HepG2 (cell line): ENCODE measurements around the gene ARF5. TPM values are rescaled to one million over a fixed set of nuclear protein-coding genes. Genes with fewer than 3 reads are reported as not detected.

ENCODE experiments used
- BATF2 ChIP-seq: sonication (generic); formaldehyde crosslinking; IDR thresholded peaks from 2 replicates; pipeline ENCODE4 v1.8.0; 2022; ENCODE audit warnings: mild to moderate bottlenecking, missing genetic modification reagents, moderate library complexity
- KLF12 ChIP-seq: sonication (generic); formaldehyde crosslinking; IDR thresholded peaks from 2 replicates; pipeline ENCODE4 v1.4.0; 2020; ENCODE audit warnings: missing genetic modification reagents, borderline replicate concordance
- KLF6 ChIP-seq: IDR thresholded peaks from 2 replicates; pipeline ENCODE4 v1.8.0; 2016; ENCODE audit warnings: missing biosample characterization, missing genetic modification reagents
- RAD51 ChIP-seq: fragments of 450-650 bp; IDR thresholded peaks from 2 replicates; pipeline ENCODE4 v1.6.1; 2016; ENCODE audit warnings: borderline replicate concordance
- SRF ChIP-seq: IDR thresholded peaks from 2 replicates; pipeline ENCODE4 v1.6.1; 2011; ENCODE audit warnings: mild to moderate bottlenecking, low read depth, low read length, moderate library complexity
- ZNF512B ChIP-seq: sonication (generic); formaldehyde crosslinking; IDR thresholded peaks from 2 replicates; pipeline ENCODE4 v1.5.1; 2020; ENCODE audit warnings: missing genetic modification reagents, mild to moderate bottlenecking, borderline replicate concordance
- ZNF556 ChIP-seq: sonication (generic); formaldehyde crosslinking; IDR thresholded peaks from 2 replicates; pipeline ENCODE4 v1.4.0; 2020; ENCODE audit warnings: mild to moderate bottlenecking, missing genetic modification reagents, borderline replicate concordance
- ZSCAN31 ChIP-seq: sonication (generic); formaldehyde crosslinking; IDR thresholded peaks from 2 replicates; pipeline ENCODE4 v1.5.0; 2020; ENCODE audit warnings: low read depth, mild to moderate bottlenecking, missing genetic modification reagents
- polyA plus RNA-seq, 8 experiments: library from polyadenylated mRNA; depleted of rRNA in 3 of 8; stranded (reverse) in 7 of 8; unstranded in 1 of 8; fragments of >200 nt; fragmentation: Illumina TruSeq in 4 of 8; extraction: Trizol in 4 of 8; gene quantifications; 2 replicates each; pipeline versions ENCODE4 v1.2.1 to v1.2.3, GENCODE V29; 2011 to 2016; ENCODE audit warnings: low read depth in 4 of 8, missing spikeins in 1 of 8, mixed read lengths in 1 of 8; ENCODE audit not compliant: insufficient read depth in 1 of 8
- total RNA-seq, 5 experiments: library from RNA; depleted of rRNA; stranded (reverse); fragments of >200 nt; fragmentation: Illumina TruSeq; extraction: Trizol; gene quantifications; 2 replicates each; pipeline ENCODE4 v1.2.3, GENCODE V29; 2016; ENCODE audit warnings: low read depth in 1 of 5
- TF ChIP-seq, protein P1 (sequence below): sonication (generic); formaldehyde crosslinking; IDR thresholded peaks from 2 replicates; pipeline ENCODE4 v1.4.0; 2020; ENCODE audit warnings: mild to moderate bottlenecking, missing genetic modification reagents, borderline replicate concordance
- TF ChIP-seq, protein P2 (sequence below): sonication (generic); formaldehyde crosslinking; IDR thresholded peaks from 2 replicates; pipeline ENCODE4; 2020; ENCODE audit warnings: missing genetic modification reagents, mild to moderate bottlenecking, borderline replicate concordance
- TF ChIP-seq, protein P3 (sequence below): sonication (generic); formaldehyde crosslinking; IDR thresholded peaks from 2 replicates; pipeline ENCODE4 v1.5.0; 2020; ENCODE audit warnings: mild to moderate bottlenecking, low read depth, missing genetic modification reagents, borderline replicate concordance

Gene ARF5
- total and polyA plus RNA-seq, 2 of the 13 experiments (the other 11 are each of a cell fraction or from before 2014, with no cell fraction given) = 109 to 135 TPM

DNA sequence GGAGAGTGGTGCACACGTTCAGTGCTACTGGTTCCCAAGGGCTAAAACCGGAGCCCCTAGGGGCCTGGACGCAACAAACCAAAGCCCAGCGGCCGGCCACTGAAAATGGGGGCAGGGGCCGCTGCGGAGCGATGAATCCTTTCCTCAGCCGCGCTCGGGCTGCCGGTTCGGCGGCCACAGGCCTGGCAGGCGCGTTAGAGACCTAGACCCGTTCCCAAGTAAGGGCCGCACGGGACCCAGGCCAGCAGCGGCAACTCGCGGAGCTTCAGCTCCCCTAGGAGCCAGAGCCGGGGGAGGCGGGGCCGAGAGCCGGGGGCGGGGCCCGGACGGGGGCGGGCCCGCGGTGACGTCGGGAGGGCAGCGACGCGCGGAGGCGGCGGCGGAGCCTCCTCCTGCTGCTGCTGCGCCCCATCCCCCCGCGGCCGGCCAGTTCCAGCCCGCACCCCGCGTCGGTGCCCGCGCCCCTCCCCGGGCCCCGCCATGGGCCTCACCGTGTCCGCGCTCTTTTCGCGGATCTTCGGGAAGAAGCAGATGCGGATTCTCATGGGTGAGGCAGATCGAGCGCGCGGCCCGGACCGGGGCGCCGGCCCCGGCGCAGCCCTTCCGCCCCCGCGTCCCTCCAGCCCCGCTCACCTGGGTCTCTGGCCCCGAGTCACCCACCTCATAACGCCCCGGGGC lies at the start of gene ARF5 (continued):
- peak; percentile 68; the same call in 1 of the 2 replicates for TF ChIP-seq KLF6 (CRISPR knock-in tag)
- 0 out of 2 replicates have a peak, but pooled peaks have one; percentile 21 for TF ChIP-seq ZNF556 (CRISPR knock-in tag)
- TF ChIP-seq, protein P1, sequence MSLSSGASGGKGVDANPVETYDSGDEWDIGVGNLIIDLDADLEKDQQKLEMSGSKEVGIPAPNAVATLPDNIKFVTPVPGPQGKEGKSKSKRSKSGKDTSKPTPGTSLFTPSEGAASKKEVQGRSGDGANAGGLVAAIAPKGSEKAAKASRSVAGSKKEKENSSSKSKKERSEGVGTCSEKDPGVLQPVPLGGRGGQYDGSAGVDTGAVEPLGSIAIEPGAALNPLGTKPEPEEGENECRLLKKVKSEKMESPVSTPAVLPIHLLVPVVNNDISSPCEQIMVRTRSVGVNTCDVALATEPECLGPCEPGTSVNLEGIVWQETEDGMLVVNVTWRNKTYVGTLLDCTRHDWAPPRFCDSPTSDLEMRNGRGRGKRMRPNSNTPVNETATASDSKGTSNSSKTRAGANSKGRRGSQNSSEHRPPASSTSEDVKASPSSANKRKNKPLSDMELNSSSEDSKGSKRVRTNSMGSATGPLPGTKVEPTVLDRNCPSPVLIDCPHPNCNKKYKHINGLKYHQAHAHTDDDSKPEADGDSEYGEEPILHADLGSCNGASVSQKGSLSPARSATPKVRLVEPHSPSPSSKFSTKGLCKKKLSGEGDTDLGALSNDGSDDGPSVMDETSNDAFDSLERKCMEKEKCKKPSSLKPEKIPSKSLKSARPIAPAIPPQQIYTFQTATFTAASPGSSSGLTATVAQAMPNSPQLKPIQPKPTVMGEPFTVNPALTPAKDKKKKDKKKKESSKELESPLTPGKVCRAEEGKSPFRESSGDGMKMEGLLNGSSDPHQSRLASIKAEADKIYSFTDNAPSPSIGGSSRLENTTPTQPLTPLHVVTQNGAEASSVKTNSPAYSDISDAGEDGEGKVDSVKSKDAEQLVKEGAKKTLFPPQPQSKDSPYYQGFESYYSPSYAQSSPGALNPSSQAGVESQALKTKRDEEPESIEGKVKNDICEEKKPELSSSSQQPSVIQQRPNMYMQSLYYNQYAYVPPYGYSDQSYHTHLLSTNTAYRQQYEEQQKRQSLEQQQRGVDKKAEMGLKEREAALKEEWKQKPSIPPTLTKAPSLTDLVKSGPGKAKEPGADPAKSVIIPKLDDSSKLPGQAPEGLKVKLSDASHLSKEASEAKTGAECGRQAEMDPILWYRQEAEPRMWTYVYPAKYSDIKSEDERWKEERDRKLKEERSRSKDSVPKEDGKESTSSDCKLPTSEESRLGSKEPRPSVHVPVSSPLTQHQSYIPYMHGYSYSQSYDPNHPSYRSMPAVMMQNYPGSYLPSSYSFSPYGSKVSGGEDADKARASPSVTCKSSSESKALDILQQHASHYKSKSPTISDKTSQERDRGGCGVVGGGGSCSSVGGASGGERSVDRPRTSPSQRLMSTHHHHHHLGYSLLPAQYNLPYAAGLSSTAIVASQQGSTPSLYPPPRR = no peak
- TF ChIP-seq SRF = no peak
- TF ChIP-seq KLF12 (CRISPR knock-in tag) = peak; percentile 38; the same call in 1 of the 2 replicates
- no peak for TF ChIP-seq ZNF512B (CRISPR knock-in tag)
- TF ChIP-seq BATF2 (CRISPR knock-in tag) = no peak
- no peak for TF ChIP-seq RAD51
- TF ChIP-seq, protein P2, sequence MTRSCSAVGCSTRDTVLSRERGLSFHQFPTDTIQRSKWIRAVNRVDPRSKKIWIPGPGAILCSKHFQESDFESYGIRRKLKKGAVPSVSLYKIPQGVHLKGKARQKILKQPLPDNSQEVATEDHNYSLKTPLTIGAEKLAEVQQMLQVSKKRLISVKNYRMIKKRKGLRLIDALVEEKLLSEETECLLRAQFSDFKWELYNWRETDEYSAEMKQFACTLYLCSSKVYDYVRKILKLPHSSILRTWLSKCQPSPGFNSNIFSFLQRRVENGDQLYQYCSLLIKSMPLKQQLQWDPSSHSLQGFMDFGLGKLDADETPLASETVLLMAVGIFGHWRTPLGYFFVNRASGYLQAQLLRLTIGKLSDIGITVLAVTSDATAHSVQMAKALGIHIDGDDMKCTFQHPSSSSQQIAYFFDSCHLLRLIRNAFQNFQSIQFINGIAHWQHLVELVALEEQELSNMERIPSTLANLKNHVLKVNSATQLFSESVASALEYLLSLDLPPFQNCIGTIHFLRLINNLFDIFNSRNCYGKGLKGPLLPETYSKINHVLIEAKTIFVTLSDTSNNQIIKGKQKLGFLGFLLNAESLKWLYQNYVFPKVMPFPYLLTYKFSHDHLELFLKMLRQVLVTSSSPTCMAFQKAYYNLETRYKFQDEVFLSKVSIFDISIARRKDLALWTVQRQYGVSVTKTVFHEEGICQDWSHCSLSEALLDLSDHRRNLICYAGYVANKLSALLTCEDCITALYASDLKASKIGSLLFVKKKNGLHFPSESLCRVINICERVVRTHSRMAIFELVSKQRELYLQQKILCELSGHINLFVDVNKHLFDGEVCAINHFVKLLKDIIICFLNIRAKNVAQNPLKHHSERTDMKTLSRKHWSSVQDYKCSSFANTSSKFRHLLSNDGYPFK = 0 out of 2 replicates have a peak, but pooled peaks have one; percentile 47
- TF ChIP-seq ZSCAN31 (CRISPR knock-in tag) = no peak
- TF ChIP-seq, protein P3, sequence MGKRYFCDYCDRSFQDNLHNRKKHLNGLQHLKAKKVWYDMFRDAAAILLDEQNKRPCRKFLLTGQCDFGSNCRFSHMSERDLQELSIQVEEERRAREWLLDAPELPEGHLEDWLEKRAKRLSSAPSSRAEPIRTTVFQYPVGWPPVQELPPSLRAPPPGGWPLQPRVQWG (CRISPR knock-in tag) = no peak
